Prostate gland (tissue), 2 donors: ENCODE measurements around the gene SHISAL1.

ENCODE experiments used
- POLR2A ChIP-seq: fragments of 450-650 bp; IDR thresholded peaks from one replicate; pipeline ENCODE4 v1.6.1; 2016; ENCODE audit warnings: antibody characterized with exemption, mild to moderate bottlenecking
- TF ChIP-seq, protein P1 (sequence below), 4 experiments: fragments of 200-600 bp in 2 of 4; fragments of 450-650 bp in 2 of 4; sonication (generic) in 2 of 4; IDR thresholded peaks; 1 replicate in 3 of 4; 2 replicates in 1 of 4; pipeline ENCODE4 v1.5.1; 2016 to 2019; ENCODE audit warnings: antibody characterized with exemption in 4 of 4, mild to moderate bottlenecking in 2 of 4, moderate library complexity in 2 of 4

DNA sequence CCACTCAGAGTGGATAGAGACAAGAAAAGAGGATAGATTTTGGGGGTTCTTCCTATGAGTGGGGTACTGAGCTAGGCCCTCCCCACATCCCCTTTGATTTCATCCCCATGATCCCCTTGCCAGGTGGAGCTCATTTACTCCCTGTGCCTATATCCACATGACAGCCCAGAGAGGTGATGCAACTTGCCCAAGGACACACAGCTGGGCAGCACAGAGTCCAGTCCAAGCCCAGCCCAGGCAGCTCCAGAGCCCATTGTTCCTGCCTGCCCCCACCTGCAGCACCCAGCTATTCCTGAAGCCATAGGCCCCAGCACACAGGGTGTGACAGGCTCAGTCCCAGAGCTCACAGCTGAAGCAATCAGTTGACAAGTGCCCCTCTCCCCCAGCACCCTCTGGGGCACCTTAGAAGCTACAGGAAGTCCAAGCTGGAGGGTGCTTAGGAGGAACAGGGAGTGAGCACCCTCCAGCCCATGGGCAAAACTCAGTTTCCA lies 41.7 kb downstream of the SHISAL1 start:
- no peak for TF ChIP-seq POLR2A
- TF ChIP-seq, protein P1, sequence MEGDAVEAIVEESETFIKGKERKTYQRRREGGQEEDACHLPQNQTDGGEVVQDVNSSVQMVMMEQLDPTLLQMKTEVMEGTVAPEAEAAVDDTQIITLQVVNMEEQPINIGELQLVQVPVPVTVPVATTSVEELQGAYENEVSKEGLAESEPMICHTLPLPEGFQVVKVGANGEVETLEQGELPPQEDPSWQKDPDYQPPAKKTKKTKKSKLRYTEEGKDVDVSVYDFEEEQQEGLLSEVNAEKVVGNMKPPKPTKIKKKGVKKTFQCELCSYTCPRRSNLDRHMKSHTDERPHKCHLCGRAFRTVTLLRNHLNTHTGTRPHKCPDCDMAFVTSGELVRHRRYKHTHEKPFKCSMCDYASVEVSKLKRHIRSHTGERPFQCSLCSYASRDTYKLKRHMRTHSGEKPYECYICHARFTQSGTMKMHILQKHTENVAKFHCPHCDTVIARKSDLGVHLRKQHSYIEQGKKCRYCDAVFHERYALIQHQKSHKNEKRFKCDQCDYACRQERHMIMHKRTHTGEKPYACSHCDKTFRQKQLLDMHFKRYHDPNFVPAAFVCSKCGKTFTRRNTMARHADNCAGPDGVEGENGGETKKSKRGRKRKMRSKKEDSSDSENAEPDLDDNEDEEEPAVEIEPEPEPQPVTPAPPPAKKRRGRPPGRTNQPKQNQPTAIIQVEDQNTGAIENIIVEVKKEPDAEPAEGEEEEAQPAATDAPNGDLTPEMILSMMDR (IDR thresholded peaks at IDR 0.05): no peak
